IMR-90 (cell line): ENCODE measurements around the gene RAB3C. TPM values are rescaled to one million over a fixed set of nuclear protein-coding genes. Genes with fewer than 3 reads are reported as not detected.

Source experiments
- ATAC-seq: fragments of 200-7000 bp; cut with Tn5 transposase; 2 replicates; pipeline ENCODE4 v1.9.1; 2020; ENCODE audit warnings: low read depth, mild to moderate bottlenecking, moderate library complexity
- BruUV-seq: library from RNA; stranded (reverse); fragments of 400-500 nt; replicated peaks from 2 replicates; lab custom pipeline; 2021; lab: Mats Ljungman, UMichigan
- CTCF ChIA-PET: fragments of 300-600 bp; formaldehyde crosslinking; extraction: SDS; loops from one replicate; lab custom pipeline; 2021; ENCODE audit warnings: antibody characterized with exemption; lab: Yijun Ruan, JAX
- POLR2A ChIA-PET: fragments of 300-600 bp; sonication (Branson Sonifier 250); formaldehyde crosslinking; loops from one replicate; lab custom pipeline; 2022; ENCODE audit warnings: antibody characterized with exemption; ENCODE audit not compliant: unreplicated experiment; lab: Charles Lee
- DNase-seq: peaks from one replicate; pipeline ENCODE4 v3.0.0; 2013
- H2AFZ ChIP-seq: replicated peaks from 2 replicates; pipeline ENCODE3; 2013; ENCODE audit warnings: low read length, mild to moderate bottlenecking; ENCODE audit not compliant: poor library complexity
- H2AK5ac ChIP-seq: 2 replicates; pipeline ENCODE4 v1.6.1; 2013; ENCODE audit warnings: low read depth, low read length, inconsistent platforms
- H2AK9ac ChIP-seq: replicated peaks from 2 replicates; pipeline ENCODE3; 2013; ENCODE audit warnings: mild to moderate bottlenecking, low read depth, low read length, moderate library complexity; ENCODE audit not compliant: poor library complexity
- H2BK120ac ChIP-seq: 2 replicates; pipeline ENCODE4 v1.6.1; 2013; ENCODE audit warnings: low read depth, low read length, inconsistent platforms
- H2BK15ac ChIP-seq: 3 replicates; pipeline ENCODE4 v1.6.1; 2013; ENCODE audit warnings: low read depth, low read length, inconsistent platforms
- H2BK20ac ChIP-seq: 2 replicates; pipeline ENCODE4 v1.6.1; 2013; ENCODE audit warnings: low read depth, mild to moderate bottlenecking, inconsistent platforms, low read length, moderate library complexity
- H2BK5ac ChIP-seq: 2 replicates; pipeline ENCODE4 v1.6.1; 2013; ENCODE audit warnings: mild to moderate bottlenecking, low read depth, low read length, inconsistent platforms; ENCODE audit not compliant: poor library complexity, severe bottlenecking
- H3K14ac ChIP-seq: replicated peaks from 2 replicates; pipeline ENCODE4 v1.6.1; 2013; ENCODE audit warnings: low read depth, low read length, inconsistent platforms
- H3K18ac ChIP-seq: 2 replicates; pipeline ENCODE4 v1.6.1; 2013; ENCODE audit warnings: low read depth, low read length, control low read depth
- H3K23ac ChIP-seq: 2 replicates; pipeline ENCODE4 v1.6.1; 2013; ENCODE audit warnings: low read depth, low read length, inconsistent platforms
- H3K27ac ChIP-seq: 2 replicates; pipeline ENCODE4 v1.5.1; 2013; ENCODE audit warnings: mild to moderate bottlenecking, control low read depth, low read length; ENCODE audit not compliant: insufficient read depth
- H3K27me3 ChIP-seq: 2 replicates; pipeline ENCODE4 v1.6.1; 2013; ENCODE audit warnings: low read length; ENCODE audit not compliant: control insufficient read depth, insufficient read depth
- H3K36me3 ChIP-seq: 2 replicates; pipeline ENCODE4 v1.6.1; 2013; ENCODE audit warnings: low read length, mixed read lengths; ENCODE audit not compliant: control insufficient read depth, insufficient read depth
- H3K4ac ChIP-seq: 2 replicates; pipeline ENCODE4 v1.6.1; 2013; ENCODE audit warnings: low read depth, low read length, inconsistent platforms
- H3K4me1 ChIP-seq: 2 replicates; pipeline ENCODE4 v1.6.1; 2013; ENCODE audit warnings: low read length, mixed read lengths; ENCODE audit not compliant: control insufficient read depth, insufficient read depth
- H3K4me2 ChIP-seq: 2 replicates; pipeline ENCODE4 v1.6.1; 2013; ENCODE audit warnings: low read depth, mild to moderate bottlenecking, control low read depth, low read length, moderate library complexity
- H3K4me3 ChIP-seq: 2 replicates; pipeline ENCODE4 v1.5.1; 2013; ENCODE audit warnings: low read depth, mild to moderate bottlenecking, control low read depth, low read length, moderate library complexity; ENCODE audit not compliant: insufficient read depth
- H3K56ac ChIP-seq: 2 replicates; pipeline ENCODE4 v1.6.1; 2013; ENCODE audit warnings: low read length, inconsistent platforms; ENCODE audit not compliant: insufficient read depth; ENCODE audit errors: extremely low read depth
- H3K79me1 ChIP-seq, 2 experiments: 2 replicates each; pipeline ENCODE4 v1.6.1; 2013; ENCODE audit warnings: low read length in 2 of 2, inconsistent platforms in 1 of 2, low read depth in 1 of 2
- H3K9ac ChIP-seq: 2 replicates; pipeline ENCODE4 v1.6.1; 2013; ENCODE audit warnings: low read depth, low read length, control low read depth
- H3K9me1 ChIP-seq: 2 replicates; pipeline ENCODE4 v1.6.1; 2013; ENCODE audit warnings: low read length, inconsistent platforms; ENCODE audit not compliant: insufficient read depth
- H3K9me3 ChIP-seq: 2 replicates; pipeline ENCODE4 v1.6.1; 2013; ENCODE audit warnings: low read length; ENCODE audit not compliant: control insufficient read depth, insufficient read depth
- H4K20me1 ChIP-seq: 2 replicates; pipeline ENCODE4 v1.6.1; 2013; ENCODE audit warnings: low read length, inconsistent platforms; ENCODE audit not compliant: insufficient read depth
- H4K5ac ChIP-seq: 2 replicates; pipeline ENCODE4 v1.6.1; 2013; ENCODE audit warnings: mild to moderate bottlenecking, low read depth, low read length, control low read depth
- H4K8ac ChIP-seq, 2 experiments: 2 replicates each; pipeline ENCODE4 v1.6.1; 2013; ENCODE audit warnings: low read depth in 2 of 2, low read length in 2 of 2, control low read depth in 1 of 2, inconsistent platforms in 1 of 2
- H4K91ac ChIP-seq: 2 replicates; pipeline ENCODE4 v1.6.1; 2013; ENCODE audit warnings: low read depth, low read length, inconsistent platforms; ENCODE audit not compliant: insufficient read depth
- BHLHE40 ChIP-seq: fragments of 150-350 bp; IDR thresholded peaks from 2 replicates; pipeline ENCODE4 v1.6.1; 2016; ENCODE audit warnings: mild to moderate bottlenecking, low read depth, low read length
- FOS ChIP-seq: fragments of 150-350 bp; IDR thresholded peaks from 2 replicates; pipeline ENCODE4 v1.6.1; 2016; ENCODE audit warnings: low read depth, low read length
- MAZ ChIP-seq: IDR thresholded peaks from 2 replicates; pipeline ENCODE4 v1.6.1; 2012; ENCODE audit warnings: low read depth, mild to moderate bottlenecking, low read length, improper control_type of control experiment, moderate library complexity, borderline replicate concordance
- NFE2L2 ChIP-seq: fragments of 150-350 bp; IDR thresholded peaks from 2 replicates; pipeline ENCODE4 v1.6.1; 2016; ENCODE audit warnings: low read depth, mild to moderate bottlenecking, low read length
- WGBS, 2 experiments: methylation state at CpG; one replicate each; pipeline versions ENCODE4 v1.1.5 to v1.1.7; 2013; ENCODE audit warnings: missing lambda C conversion rate in 2 of 2; ENCODE audit not compliant: insufficient read length in 1 of 2; ENCODE audit errors: extremely low coverage in 2 of 2; 5-methylcytosine and 5-hydroxymethylcytosine counted together
- dilution Hi-C: fragments of 300-500 bp; cut with HindIII; formaldehyde crosslinking; loops from one replicate; pipeline ENCODE4 v1.14.3; 2018; ENCODE audit warnings: low sequenced_read_pairs; ENCODE audit not compliant: unreplicated experiment
- in situ Hi-C: fragments of 300-500 bp; cut with MboI; formaldehyde crosslinking; loops from 3 replicates; pipeline ENCODE4 v1.14.3; 2019; ENCODE audit warnings: low sequenced_read_pairs, inconsistent platforms, mixed read lengths
- intact Hi-C: fragments of 100-400 bp; cut with micrococcal nuclease; formaldehyde crosslinking; loops from 2 replicates; pipeline ENCODE4 v1.10.0; 2022
- polyA plus RNA-seq, 3 experiments: library from polyadenylated mRNA; depleted of rRNA; stranded (reverse); fragments of >200 nt; gene quantifications; 2 replicates each; pipeline ENCODE4 v1.2.3, GENCODE V29; 2012; ENCODE audit warnings: low replicate concordance in 1 of 3
- total RNA-seq: library from RNA; depleted of rRNA; stranded (reverse); fragments of >200 nt; gene quantifications from 2 replicates; pipeline ENCODE4 v1.2.3, GENCODE V29; 2012
- TF ChIP-seq, protein P1 (sequence below): fragments of 150-350 bp; IDR thresholded peaks from 2 replicates; pipeline ENCODE4 v1.6.1; 2016; ENCODE audit warnings: low read depth, mild to moderate bottlenecking, low read length, moderate library complexity, borderline replicate concordance
- TF ChIP-seq, protein P2 (sequence below): fragments of 150-350 bp; IDR thresholded peaks from 2 replicates; pipeline ENCODE4 v1.6.1; 2017; ENCODE audit warnings: mild to moderate bottlenecking, antibody characterized with exemption, low read length, low read depth

Gene RAB3C
- total and polyA plus RNA-seq, 2 of the 4 experiments (the other 2 are of a cell fraction) = not detected

DNA sequence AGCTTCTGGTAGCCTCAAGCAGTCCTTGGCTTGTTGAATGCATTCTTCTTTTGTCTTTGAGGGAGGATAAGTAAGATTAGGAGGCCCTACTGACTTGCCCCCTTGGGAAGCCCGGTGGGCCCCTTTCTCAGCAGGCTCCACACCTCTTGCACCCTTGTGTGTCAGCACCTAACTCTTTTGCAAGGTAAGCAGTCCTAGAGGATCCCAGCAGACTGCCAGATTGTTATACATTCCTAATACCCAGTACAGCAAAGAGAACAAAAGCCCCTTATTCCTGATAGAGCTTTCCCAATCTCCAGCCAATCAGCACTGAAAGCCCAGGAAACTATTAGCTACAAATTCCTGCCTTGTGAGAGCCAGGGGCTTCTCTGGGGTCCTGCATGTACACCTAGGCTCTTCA is 152.8 kb downstream of the RAB3C start:
- Histone ChIP-seq H2BK120ac (no peak overlapping the region), H3K4me1 (no peaks in the 10 kb centered on the region), H3K14ac (no peak overlapping the region), H4K20me1 (no peaks in the 10 kb centered on the region), H2BK15ac (no peak overlapping the region), H2AK5ac (no peak overlapping the region), H4K8ac (no peak overlapping the region), H3K27me3 (no peaks in the 10 kb centered on the region), H3K9me3 (no peaks in the 10 kb centered on the region), H3K56ac (no peak overlapping the region), H3K4me3 (no peak overlapping the region), H3K9ac (no peak overlapping the region), H4K5ac (no peak overlapping the region), H2AK9ac (no peak overlapping the region), H4K91ac (no peak overlapping the region), H3K4me2 (no peak overlapping the region), H3K4ac (no peak overlapping the region), H3K27ac (no peak overlapping the region), H2BK20ac (no peak overlapping the region), H3K79me1 (no peaks in the 10 kb centered on the region), H3K36me3 (no peaks in the 10 kb centered on the region), H2AFZ (no peak overlapping the region), H2BK5ac (no peak overlapping the region), H3K9me1 (no peaks in the 10 kb centered on the region), H3K18ac (no peak overlapping the region), H3K23ac (no peak overlapping the region)
- no CpG with 5 or more reads among the region's 1 CpG for WGBS, 2 experiments
- ATAC-seq (no peak), DNase-seq (no peak)
- intact Hi-C loops (no loop called here), dilution Hi-C loops (no loop called here), in situ Hi-C loops (no loop called here)
- ChIA-PET CTCF (no interaction called here), POLR2A (no interaction called here)
- BruUV-seq = no TSS peak
- TF ChIP-seq BHLHE40 = no peak
- TF ChIP-seq NFE2L2 = no peak
- TF ChIP-seq, protein P1, sequence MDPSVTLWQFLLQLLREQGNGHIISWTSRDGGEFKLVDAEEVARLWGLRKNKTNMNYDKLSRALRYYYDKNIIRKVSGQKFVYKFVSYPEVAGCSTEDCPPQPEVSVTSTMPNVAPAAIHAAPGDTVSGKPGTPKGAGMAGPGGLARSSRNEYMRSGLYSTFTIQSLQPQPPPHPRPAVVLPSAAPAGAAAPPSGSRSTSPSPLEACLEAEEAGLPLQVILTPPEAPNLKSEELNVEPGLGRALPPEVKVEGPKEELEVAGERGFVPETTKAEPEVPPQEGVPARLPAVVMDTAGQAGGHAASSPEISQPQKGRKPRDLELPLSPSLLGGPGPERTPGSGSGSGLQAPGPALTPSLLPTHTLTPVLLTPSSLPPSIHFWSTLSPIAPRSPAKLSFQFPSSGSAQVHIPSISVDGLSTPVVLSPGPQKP = no peak
- TF ChIP-seq MAZ = no peak
- no peak for TF ChIP-seq FOS
- TF ChIP-seq, protein P2, sequence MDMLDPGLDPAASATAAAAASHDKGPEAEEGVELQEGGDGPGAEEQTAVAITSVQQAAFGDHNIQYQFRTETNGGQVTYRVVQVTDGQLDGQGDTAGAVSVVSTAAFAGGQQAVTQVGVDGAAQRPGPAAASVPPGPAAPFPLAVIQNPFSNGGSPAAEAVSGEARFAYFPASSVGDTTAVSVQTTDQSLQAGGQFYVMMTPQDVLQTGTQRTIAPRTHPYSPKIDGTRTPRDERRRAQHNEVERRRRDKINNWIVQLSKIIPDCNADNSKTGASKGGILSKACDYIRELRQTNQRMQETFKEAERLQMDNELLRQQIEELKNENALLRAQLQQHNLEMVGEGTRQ = no peak
